Measurements from ENCODE around the gene VSIG2.
"Not testable (repeated sequence)": the region's sequence is repeated elsewhere in the genome, so short reads cannot be mapped to it uniquely, and the experiment has no call there.

Gene VSIG2

GRCh38 chr11:124776865-124777645, 25.0 kb upstream of the VSIG2 start:
- peaks cover 0 to 21% of the 10 kb centered on the region in 2 experiments; a peak in 1 of 3 replicates for H3K36me3 ChIP-seq (ENCODE audit: control insufficient read depth in 2 of 2, insufficient read depth in 1 of 2, low read length in 2 of 2)
- no peak overlapping the region for H3K27ac ChIP-seq (ENCODE audit: extremely low read depth, low read depth, low read length)
- H3K9me3 ChIP-seq (ENCODE audit: control insufficient read depth, insufficient read depth, low read depth, low read length) = no peaks in the 10 kb centered on the region
- TF ChIP-seq ZEB2 (tag by site-specific recombination; IDR thresholded peaks at IDR 0.05) (no peak), ZNF138 (tag by site-specific recombination; IDR thresholded peaks at IDR 0.05; ENCODE audit: borderline replicate concordance) (no peak), ZNF561 (tag by site-specific recombination; IDR thresholded peaks at IDR 0.05; ENCODE audit: borderline replicate concordance) (no peak), ZNF26 (tag by site-specific recombination; IDR thresholded peaks at IDR 0.05) (no peak), ZNF488 (tag by site-specific recombination; IDR thresholded peaks at IDR 0.05) (no peak), ZNF654 (tag by site-specific recombination; IDR thresholded peaks at IDR 0.05; ENCODE audit: low read depth) (no peak), ZBTB26 (tag by site-specific recombination; optimal IDR thresholded peaks at IDR 0.05) (no peak), ZNF555 (tag by site-specific recombination; conservative IDR thresholded peaks at IDR 0.05) (no peak), ZNF404 (tag by site-specific recombination; IDR thresholded peaks at IDR 0.05) (no peak)
- no peak overlapping the region for H3K4me3 ChIP-seq (ENCODE audit: low read depth, low read length)
- CTCF ChIA-PET = interaction anchor here (0.6 to 3.0 kb wide), 3 partner anchors 10 to 16 kb away, joined by 3 to 20 read pairs (median 4); partner anchors contain the start of gene ESAM
- H3K4me1 ChIP-seq (ENCODE audit: control insufficient read depth, insufficient read depth, low read length) = no peaks in the 10 kb centered on the region
- POLR2A ChIA-PET = no interaction called here

- ChIA-PET POLR2A (interaction anchor here (0.6 to 1.5 kb wide), 2 partner anchors 8 to 97 kb away, joined by 5 read pairs; partner anchors contain the start of gene SPA17), CTCF (interaction anchor here (1.0 to 2.7 kb wide), 8 partner anchors 8 to 127 kb away, joined by 3 to 18 read pairs (median 4); partner anchors contain the start of gene ESAM)
- not testable (repeated sequence) for H3K4me1 ChIP-seq (ENCODE audit: control insufficient read depth, insufficient read depth, low read length); H3K27ac ChIP-seq (ENCODE audit: extremely low read depth, low read depth, low read length); H3K9me3 ChIP-seq (ENCODE audit: control insufficient read depth, insufficient read depth, low read depth, low read length); H3K4me3 ChIP-seq (ENCODE audit: low read depth, low read length)
- peaks cover 0 to 50% of the 10 kb centered on the region in 2 experiments; a peak in 1 of 3 replicates for H3K36me3 ChIP-seq (ENCODE audit: control insufficient read depth in 2 of 2, insufficient read depth in 1 of 2, low read length in 2 of 2)
- TF ChIP-seq EGR2 (tag by site-specific recombination; IDR thresholded peaks at IDR 0.05; ENCODE audit: low read depth) (peak; percentile 31; the same call in 1 of the 2 replicates), ZNF629 (tag by site-specific recombination; IDR thresholded peaks at IDR 0.05) (0 out of 2 replicates have a peak, but pooled peaks have one; percentile 14), ZFHX2 (tag by site-specific recombination; conservative IDR thresholded peaks at IDR 0.05) (peak; percentile 78)
Measured at GRCh38 chr11:124770959-124771358, 18.9 kb upstream of the VSIG2 start.

- H3K4me3 ChIP-seq (ENCODE audit: low read depth, low read length) = no peak overlapping the region
- TF ChIP-seq ZNF629 (tag by site-specific recombination; IDR thresholded peaks at IDR 0.05) = peak; percentile 14; the same call in 1 of the 2 replicates
- TF ChIP-seq ZNF707 (tag by site-specific recombination; IDR thresholded peaks at IDR 0.05) = no peak
- TF ChIP-seq KLF8 (tag by site-specific recombination; IDR thresholded peaks at IDR 0.05) = no peak
- TF ChIP-seq GLIS1 (tag by site-specific recombination; IDR thresholded peaks at IDR 0.05) = peak; percentile 63
- H3K36me3 ChIP-seq (ENCODE audit: control insufficient read depth in 2 of 2, insufficient read depth in 1 of 2, low read length in 2 of 2) = peaks cover 0 to 51% of the 10 kb centered on the region in 2 experiments; a peak in 1 of 3 replicates
- no peaks in the 10 kb centered on the region for H3K4me1 ChIP-seq (ENCODE audit: control insufficient read depth, insufficient read depth, low read length)
- no peak overlapping the region for H3K27ac ChIP-seq (ENCODE audit: extremely low read depth, low read depth, low read length)
- no peaks in the 10 kb centered on the region for H3K9me3 ChIP-seq (ENCODE audit: control insufficient read depth, insufficient read depth, low read depth, low read length)
- ChIA-PET CTCF (interaction anchor here (0.8 to 2.7 kb wide), 12 partner anchors 8 to 684 kb away, joined by 3 to 18 read pairs (median 3); no protein-coding TSS in a partner anchor), POLR2A (interaction anchor here (0.6 to 1.5 kb wide), 4 partner anchors 9 to 96 kb away, joined by 3 to 5 read pairs (median 4); partner anchors contain the start of gene SPA17)
Measured at GRCh38 chr11:124769806-124770774, 18.0 kb upstream of the VSIG2 start.
